Cortex of kidney (tissue), 1 donor: Measurements from ENCODE around the gene TMEM150A.
"Not testable (repeated sequence)": the region's sequence is repeated elsewhere in the genome, so short reads cannot be mapped to it uniquely, and the experiment has no call there.

Experiments used
- DNase-seq: peaks from one replicate; lab custom pipeline; 2025; lab: John Stamatoyannopoulos, UW

The TMEM150A gene, protein sequence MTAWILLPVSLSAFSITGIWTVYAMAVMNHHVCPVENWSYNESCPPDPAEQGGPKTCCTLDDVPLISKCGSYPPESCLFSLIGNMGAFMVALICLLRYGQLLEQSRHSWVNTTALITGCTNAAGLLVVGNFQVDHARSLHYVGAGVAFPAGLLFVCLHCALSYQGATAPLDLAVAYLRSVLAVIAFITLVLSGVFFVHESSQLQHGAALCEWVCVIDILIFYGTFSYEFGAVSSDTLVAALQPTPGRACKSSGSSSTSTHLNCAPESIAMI

DNA sequence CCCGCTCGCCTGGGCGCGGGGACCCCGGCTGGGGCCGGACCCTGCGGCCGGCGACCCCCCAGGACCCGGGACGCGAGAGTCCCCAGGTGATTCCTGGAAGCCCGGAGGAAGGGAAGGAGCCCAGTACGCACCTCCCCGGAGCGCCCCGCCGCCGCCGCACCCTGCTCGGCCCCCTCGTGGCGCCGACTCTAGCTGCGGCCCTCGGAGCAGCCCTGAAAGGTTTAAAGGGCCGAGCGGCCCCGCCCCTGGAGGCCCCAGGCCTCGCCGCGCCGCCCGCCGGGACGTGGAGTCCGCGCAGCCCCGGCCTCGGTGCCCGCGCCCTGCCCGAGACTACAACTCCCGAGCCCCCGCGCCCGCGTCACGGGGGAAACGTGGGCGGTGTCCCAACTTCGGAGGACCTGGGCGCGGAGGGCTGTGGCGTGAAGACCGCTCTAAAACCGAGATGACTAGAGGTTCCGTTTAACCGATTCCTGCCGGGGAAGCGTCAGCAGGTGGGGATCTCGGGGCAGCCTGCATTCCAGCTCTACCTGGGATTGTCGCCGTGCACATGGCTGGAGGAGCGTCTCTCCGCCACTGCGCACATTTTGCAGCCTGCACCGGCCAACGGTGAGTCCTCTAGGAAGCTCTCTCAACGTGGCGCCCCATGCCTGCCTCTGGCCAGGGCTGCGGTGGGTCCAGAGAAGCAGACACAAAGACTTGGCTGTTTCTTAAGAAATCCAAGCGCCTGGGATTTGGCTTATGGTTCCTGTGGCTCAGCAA, at the start of gene TMEM150A:
Gene TMEM150A (minus strand): TSS at position 223 of the 759 bp plus-strand sequence. CDS start 750 bp downstream, outside the sequence.
- no peak for DNase-seq

DNA sequence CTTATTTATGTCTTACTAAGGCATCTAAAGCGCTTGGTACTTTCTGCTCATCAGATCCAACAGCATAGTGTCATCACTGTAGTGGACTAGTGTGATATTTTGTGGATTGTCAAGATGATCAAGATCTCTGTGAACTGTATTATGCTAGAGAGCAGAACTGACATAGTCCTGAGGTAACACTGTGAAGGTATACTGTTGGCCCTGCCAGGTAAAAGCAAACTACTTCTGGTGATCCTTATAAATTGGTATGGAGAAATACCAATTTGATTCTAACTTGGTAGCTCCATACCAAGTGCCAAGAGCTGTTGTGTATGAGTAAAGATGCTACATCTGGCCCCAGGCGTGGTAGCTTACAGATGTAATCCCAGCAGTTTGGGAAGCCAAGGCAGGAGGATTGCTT, 49.6 kb upstream of the TMEM150A start:
- no peak for DNase-seq

DNA sequence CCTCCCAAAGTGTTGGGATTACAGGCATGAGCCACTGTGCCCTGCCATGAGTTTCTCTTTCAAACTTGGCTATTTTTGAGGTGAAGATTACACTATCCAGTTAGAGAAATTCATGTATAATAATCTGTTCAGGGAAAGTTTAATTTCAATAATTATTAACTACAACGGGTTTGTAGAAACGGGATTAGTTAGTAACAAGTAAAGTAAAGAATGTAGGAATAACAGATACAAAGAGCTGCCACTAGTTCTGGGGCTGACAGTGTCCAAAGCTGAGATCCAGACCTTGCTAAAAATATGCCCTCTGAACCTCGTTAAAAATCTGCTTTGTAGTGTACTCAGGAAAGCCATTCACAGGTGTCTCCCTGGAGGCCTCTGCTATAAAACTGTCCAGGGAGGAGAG, 48.6 kb upstream of the TMEM150A start:
- no peak for DNase-seq

DNA sequence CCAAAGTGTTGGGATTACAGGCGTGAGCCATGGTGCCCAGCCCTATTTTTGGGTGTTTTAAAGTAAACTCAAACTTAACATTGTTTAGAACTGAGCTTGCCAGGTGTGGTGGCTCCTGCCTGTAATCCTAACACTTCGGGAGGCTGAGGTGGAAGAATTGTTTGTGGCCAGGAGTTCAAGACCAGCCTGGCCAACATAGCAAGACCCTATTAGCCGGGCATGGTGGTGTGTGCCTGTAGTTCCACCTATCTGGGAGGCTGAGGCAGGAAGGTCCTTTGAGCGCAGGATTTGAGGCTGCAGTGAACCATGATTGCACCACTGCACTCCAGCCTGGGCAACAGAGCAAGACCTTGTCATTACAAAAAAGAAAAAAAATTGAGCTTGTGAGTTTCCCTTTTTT, 48.0 kb upstream of the TMEM150A start:
- no peak for DNase-seq

DNA sequence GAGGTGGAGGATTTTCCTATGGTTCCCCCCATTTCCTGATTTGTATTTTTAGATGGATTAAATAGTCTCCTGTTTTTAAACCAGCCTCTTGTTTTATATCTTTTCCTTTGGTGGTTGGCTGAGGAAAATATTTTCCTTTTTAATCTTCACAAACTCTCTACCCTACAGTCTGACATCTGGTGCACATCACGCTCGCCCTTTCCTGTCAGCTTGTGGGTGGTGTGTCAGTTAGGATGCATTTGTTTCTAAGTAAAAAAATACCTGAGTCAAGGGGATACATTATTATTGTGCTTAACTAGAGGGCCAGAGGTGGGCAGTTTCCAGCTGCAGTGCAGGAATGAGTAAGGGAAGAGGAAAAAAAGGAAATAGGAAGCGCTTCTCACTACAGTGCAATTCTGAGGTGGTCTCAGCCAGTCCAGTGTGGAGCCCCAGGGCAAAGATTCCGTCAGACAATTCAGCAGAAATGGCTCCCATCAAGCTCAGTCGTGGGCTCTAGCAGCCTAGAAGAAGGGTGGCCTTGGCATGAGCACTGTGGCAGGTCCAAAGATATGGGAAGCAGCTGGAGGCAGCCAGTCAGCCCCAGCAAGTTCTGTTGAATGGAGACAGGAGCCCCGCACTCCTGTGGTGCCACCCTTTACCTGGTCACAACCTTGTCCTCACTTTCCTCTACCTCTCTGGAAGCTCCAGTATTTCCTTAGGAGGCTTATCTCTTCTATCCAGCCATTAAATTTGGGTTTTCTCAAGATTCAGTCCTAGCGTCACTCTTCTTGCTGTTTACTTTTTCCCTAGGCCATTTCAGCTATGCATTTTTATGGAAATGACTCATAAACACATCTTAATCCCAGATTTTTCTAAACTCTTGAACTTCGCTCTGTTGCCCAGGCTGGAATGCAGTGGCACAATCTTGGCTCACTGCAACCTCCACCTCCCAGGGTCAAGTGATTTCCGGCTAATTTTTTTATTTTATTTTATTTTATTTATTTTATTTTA, 47.0 kb upstream of the TMEM150A start:
- DNase-seq, result no peak

DNA sequence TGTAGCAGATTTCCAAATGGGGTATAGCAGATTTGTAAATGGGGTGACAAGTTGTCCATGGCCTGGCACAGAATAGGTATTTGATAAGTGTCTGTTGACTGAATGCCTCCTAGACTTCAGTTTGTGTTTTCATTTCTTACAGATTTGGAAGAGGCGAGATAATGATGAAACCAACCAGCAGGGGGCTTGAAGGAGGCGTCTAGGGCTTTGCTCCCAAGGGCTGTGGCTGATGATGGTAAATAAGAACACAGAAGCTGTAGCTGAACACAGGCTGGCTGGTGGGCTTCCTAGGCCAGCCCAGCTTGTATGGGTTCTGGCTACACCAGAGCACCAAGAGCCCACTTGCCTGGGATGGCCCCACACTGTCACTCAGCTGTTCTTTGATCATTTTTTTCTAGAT, 46.1 kb upstream of the TMEM150A start:
- DNase-seq, result no peak

DNA sequence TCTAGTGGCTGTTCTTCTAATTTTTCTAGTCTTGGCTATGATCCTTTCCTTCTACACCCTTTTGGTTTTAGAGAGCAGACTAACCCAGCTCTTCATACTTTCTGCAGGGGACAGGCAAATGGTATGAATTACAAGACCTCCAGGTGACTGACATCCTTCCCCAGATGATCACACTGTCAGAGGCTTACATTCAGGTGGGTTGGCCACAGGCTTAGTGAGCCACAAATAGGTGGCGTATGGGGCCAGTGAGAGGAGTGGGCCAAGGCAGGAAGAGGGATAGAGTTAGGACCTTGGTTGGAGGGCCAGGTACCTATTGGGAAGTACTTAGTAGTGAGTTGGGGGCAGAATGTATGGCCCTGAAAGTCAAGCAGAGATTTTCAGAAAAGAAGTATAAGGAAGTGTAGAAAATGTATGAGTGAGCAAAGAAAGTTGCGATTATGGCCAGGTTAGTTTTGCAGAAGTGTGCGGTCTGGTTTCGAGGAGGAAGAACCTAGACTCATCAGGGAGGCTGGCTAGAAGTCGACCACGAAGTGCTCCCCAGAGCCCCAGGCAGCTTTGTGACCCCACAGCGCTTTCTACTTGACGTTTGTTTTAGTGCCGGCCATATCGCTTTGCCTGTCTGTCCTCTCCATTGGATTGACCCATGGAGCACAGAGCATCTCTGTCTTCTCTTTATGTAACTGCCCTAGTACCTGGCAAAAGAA, 45.5 kb upstream of the TMEM150A start:
- no peak for DNase-seq

DNA sequence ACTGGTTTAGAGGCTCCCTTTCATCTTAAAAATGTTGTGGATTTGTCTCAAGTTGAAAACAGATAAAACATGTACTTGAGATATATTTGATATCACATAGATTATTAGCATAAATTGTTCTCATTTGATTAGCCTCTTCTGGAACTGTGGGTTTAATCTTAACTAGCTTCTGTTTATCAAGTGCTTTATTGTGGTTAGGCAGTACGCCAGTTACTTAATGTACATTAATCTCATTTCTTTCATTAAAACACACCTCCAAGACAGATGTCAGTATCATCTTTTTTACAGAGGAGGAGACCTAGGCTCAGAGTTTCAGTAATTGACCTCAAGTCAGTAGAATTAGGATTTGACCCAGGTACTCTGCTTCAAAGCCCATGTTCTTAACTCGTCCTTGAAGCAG, 43.7 kb upstream of the TMEM150A start:
- no peak for DNase-seq

- no peak for DNase-seq
Observed at GRCh38 chr2:85644909-85645308, 42.4 kb upstream of the TMEM150A start.

GRCh38 chr2:85642725-85643124, 40.2 kb upstream of the TMEM150A start:
- DNase-seq, result no peak

GRCh38 chr2:85635636-85636035, 33.1 kb upstream of the TMEM150A start:
- no peak for DNase-seq

DNA sequence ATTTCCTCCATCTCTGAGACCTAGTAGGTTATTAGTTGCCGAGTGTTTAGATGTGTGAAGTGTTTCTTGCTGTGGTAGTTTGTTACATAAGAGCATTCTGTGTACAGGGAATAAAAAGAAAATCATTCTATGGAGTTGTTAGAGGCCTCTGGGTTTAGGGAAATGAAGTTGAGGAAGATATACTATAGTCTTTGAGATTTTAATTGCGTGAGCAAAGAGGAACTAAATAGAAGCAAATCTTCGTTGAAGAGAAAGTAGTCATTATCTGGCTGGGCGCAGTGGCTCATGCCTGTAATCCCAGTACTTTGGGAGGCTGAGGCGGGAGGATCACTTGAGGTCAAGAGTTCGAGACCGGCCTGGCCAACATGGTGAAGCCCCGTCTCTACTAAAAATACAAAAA, 32.5 kb upstream of the TMEM150A start:
- no peak for DNase-seq

DNA sequence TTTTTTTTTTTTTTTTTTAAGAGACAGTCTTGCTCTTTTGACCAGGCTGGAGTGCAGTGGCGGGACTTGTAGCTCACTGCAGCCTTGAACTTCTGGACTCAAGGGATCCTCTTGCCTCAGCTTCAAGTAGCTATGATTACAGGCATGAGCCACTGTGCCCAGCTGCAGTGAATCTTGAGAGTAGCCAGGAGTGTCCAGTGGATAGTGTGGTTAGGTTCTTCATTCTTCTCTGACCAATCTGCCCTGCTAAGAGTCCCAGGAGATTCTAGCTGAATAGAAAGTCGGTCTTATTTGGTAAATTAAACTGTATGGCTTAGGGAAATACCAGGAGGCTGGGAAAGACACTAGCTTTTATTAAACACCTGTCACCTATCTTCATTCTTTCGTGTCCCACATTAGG, 28.8 kb upstream of the TMEM150A start:
- DNase-seq, result no peak

GRCh38 chr2:85628658-85629057, 26.2 kb upstream of the TMEM150A start:
- no peak for DNase-seq

- no peak for DNase-seq
Observed at GRCh38 chr2:85623991-85624390, 21.5 kb upstream of the TMEM150A start.

- DNase-seq, result no peak
Observed at GRCh38 chr2:85621338-85621737, 18.8 kb upstream of the TMEM150A start.

DNA sequence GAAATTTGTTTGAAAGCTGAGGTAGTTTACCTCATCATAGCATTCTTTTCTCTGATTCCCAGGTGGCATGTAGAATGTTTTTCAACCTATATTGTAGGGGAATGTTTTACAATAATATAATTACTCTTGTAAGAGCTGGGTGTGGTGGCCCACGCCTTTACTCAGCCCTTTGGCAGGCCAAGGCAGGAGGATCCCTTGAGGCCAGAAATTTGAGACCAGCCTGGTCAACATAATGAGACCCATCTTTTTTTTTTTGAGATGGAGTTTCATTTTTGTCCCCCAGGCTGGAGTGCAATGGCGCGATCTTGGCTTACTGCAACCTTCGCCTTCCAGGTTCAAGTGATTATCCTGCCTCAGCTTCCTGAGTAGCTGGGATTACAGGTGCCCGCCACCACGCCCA, 17.1 kb upstream of the TMEM150A start:
- no peak for DNase-seq

- DNase-seq, result not testable (repeated sequence)
Observed at GRCh38 chr2:85617723-85618122, 15.2 kb upstream of the TMEM150A start.

DNA sequence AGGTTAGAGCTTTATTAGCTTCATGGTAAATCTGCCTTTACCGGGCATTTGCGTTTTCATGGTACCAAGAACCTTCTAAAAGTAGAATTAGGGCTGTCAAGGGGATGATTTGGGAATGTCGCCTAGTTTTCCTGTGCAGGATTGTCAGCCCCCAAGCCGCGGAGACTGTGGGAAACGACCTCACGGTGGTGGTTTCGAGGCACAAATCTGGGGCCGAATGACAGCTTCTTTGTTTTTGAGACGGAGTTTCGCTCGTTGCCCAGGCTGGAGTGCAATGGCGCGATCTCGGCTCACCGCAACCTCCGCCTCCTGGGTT, 12.9 kb upstream of the TMEM150A start:
- no peak for DNase-seq

GRCh38 chr2:85614757-85615156, 12.3 kb upstream of the TMEM150A start:
- DNase-seq, result not testable (repeated sequence)

GRCh38 chr2:85613717-85614515, 11.4 kb upstream of the TMEM150A start:
- no peak for DNase-seq
